Keratinocyte (primary cell): ENCODE data around the gene FBXW9.

Source experiments
- CTCF ChIP-seq, 3 experiments: IDR thresholded peaks in 1 of 3; conservative IDR thresholded peaks in 1 of 3; optimal IDR thresholded peaks in 1 of 3; 2 replicates in 2 of 3; 3 replicates in 1 of 3; pipeline versions ENCODE3 to v1.5.1; 2011; ENCODE audit warnings: low read length in 3 of 3, mild to moderate bottlenecking in 3 of 3, moderate library complexity in 2 of 3, control low read depth in 1 of 3, inconsistent platforms in 1 of 3; ENCODE audit not compliant: insufficient read depth in 2 of 3; ENCODE audit errors: extremely low read depth in 1 of 3
- EZH2 ChIP-seq: IDR thresholded peaks from one replicate; pipeline ENCODE4 v1.6.1; 2012; ENCODE audit warnings: inconsistent platforms, mild to moderate bottlenecking, low read length, moderate library complexity

DNA sequence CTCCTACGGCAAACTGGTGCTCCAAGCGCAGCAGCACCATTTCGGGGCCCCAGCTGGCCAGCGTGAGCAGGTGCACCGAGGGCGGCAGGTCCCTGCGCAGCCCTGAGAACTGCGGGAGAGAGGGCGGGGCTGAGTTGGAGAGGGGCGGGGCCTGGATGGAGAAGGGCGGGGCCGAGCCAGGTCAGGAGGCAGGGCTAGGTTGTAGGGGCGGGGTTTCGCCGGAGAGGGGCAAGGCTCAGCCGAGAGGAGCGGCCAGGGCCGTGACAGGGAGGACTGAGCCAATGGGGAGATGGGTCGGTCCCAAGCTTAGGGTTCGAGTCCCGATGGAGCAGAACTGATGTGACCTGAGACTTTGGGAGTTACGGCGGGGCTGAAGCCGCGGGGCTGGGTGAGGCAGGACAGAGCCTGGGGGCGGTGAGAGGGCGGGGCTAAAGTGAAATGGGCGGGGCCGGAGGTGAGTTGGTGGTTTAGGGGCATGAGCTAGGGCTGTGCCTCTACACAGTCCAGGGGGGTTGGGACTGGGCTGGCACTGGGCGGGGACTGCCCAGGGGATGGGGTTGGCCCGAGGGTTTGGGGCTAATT is 48.9 kb downstream of the FBXW9 start:
- TF ChIP-seq CTCF (optimal IDR thresholded peaks at IDR 0.05 in 1 of 3, IDR thresholded peaks at IDR 0.05 in 1 of 3, conservative IDR thresholded peaks at IDR 0.05 in 1 of 3; ENCODE audit: extremely low read depth in 1 of 3, insufficient read depth in 2 of 3, low read length in 3 of 3), result no peak
- no peak for TF ChIP-seq EZH2
